ENCODE data around the gene QSER1. TPM values are rescaled to one million over a fixed set of nuclear protein-coding genes. Genes with fewer than 3 reads are reported as not detected.
"Not testable (repeated sequence)": the region's sequence is repeated elsewhere in the genome, so short reads cannot be mapped to it uniquely, and the experiment has no call there.

QSER1 gene
- total and polyA plus RNA-seq, 2 experiments from 2014 or later: 3.7 to 27.1 TPM

GRCh38 chr11:32858731-32859130 is 33.9 kb upstream of the QSER1 start:
- 89% methylated on average over 1 of the region's 1 CpG for WGBS (ENCODE audit: low lambda C conversion rate, missing lambda C conversion rate)
- no peaks in the 10 kb centered on the region for H4K20me1 ChIP-seq (ENCODE audit: insufficient read depth, poor library complexity, severe bottlenecking)
- no peaks in the 10 kb centered on the region for H3K27me3 ChIP-seq
- no peaks in the 10 kb centered on the region for H3K36me3 ChIP-seq (replicated peaks; ENCODE audit: insufficient read depth, low read depth)
- no peak overlapping the region for H2AFZ ChIP-seq
- H3K4me2 ChIP-seq: no peak overlapping the region
- H3K9me2 ChIP-seq (replicated peaks; ENCODE audit: insufficient read depth): no peaks in the 10 kb centered on the region
- no peak overlapping the region for H3K4me3 ChIP-seq
- no peaks in the 10 kb centered on the region for H3K79me2 ChIP-seq
- no peaks in the 10 kb centered on the region for H3K4me1 ChIP-seq (ENCODE audit: insufficient read depth)
- DNase-seq (ENCODE audit: low spot score): no peak
- TF ChIP-seq CTCF (IDR thresholded peaks at IDR 0.05; ENCODE audit: poor library complexity) (no peak), EZH2 (IDR thresholded peaks at IDR 0.05; ENCODE audit: borderline replicate concordance) (no peak), EZH2phosphoT487 (IDR thresholded peaks at IDR 0.05; ENCODE audit: low read depth, severe bottlenecking, unreplicated experiment) (no peak)
- no peaks in the 10 kb centered on the region for H3K9me3 ChIP-seq (ENCODE audit: low read depth)
- H3K27ac ChIP-seq: no peak overlapping the region

GRCh38 chr11:32861850-32862577 is 30.6 kb upstream of the QSER1 start:
- WGBS (ENCODE audit: low lambda C conversion rate, missing lambda C conversion rate): 81% methylated on average over 3 of the region's 3 CpGs
- H2AFZ ChIP-seq: no peak overlapping the region
- no peaks in the 10 kb centered on the region for H3K36me3 ChIP-seq (replicated peaks; ENCODE audit: insufficient read depth, low read depth)
- H3K9me3 ChIP-seq (ENCODE audit: low read depth): no peaks in the 10 kb centered on the region
- H3K79me2 ChIP-seq: no peaks in the 10 kb centered on the region
- no peak overlapping the region for H3K4me3 ChIP-seq
- no peaks in the 10 kb centered on the region for H3K9me2 ChIP-seq (replicated peaks; ENCODE audit: insufficient read depth)
- no peak for DNase-seq (ENCODE audit: low spot score)
- no peak overlapping the region for H3K27ac ChIP-seq
- H3K4me1 ChIP-seq (ENCODE audit: insufficient read depth): no peaks in the 10 kb centered on the region
- H3K4me2 ChIP-seq: no peak overlapping the region
- H4K20me1 ChIP-seq (ENCODE audit: insufficient read depth, poor library complexity, severe bottlenecking): no peaks in the 10 kb centered on the region
- no peaks in the 10 kb centered on the region for H3K27me3 ChIP-seq
- TF ChIP-seq EZH2phosphoT487 (IDR thresholded peaks at IDR 0.05; ENCODE audit: low read depth, severe bottlenecking, unreplicated experiment) (no peak), CTCF (IDR thresholded peaks at IDR 0.05; ENCODE audit: poor library complexity) (no peak), EZH2 (IDR thresholded peaks at IDR 0.05; ENCODE audit: borderline replicate concordance) (no peak)

- Histone ChIP-seq H3K4me2 (no peak overlapping the region), H3K27ac (no peak overlapping the region), H3K9me2 (replicated peaks; ENCODE audit: insufficient read depth) (no peaks in the 10 kb centered on the region), H3K9me3 (ENCODE audit: low read depth) (no peaks in the 10 kb centered on the region), H2AFZ (no peak overlapping the region), H3K4me1 (ENCODE audit: insufficient read depth) (no peaks in the 10 kb centered on the region), H4K20me1 (ENCODE audit: insufficient read depth, poor library complexity, severe bottlenecking) (no peaks in the 10 kb centered on the region), H3K27me3 (no peaks in the 10 kb centered on the region), H3K4me3 (no peak overlapping the region), H3K79me2 (no peaks in the 10 kb centered on the region), H3K36me3 (replicated peaks; ENCODE audit: insufficient read depth, low read depth) (no peaks in the 10 kb centered on the region)
- DNase-seq (ENCODE audit: low spot score): no peak
- TF ChIP-seq EZH2phosphoT487 (IDR thresholded peaks at IDR 0.05; ENCODE audit: low read depth, severe bottlenecking, unreplicated experiment) (no peak), CTCF (IDR thresholded peaks at IDR 0.05; ENCODE audit: poor library complexity) (no peak), EZH2 (IDR thresholded peaks at IDR 0.05; ENCODE audit: borderline replicate concordance) (no peak)
These were observed 28.1 kb upstream of the QSER1 start for GRCh38 chr11:32864555-32864954.

GRCh38 chr11:32868752-32869151 is 23.9 kb upstream of the QSER1 start:
- H3K27me3 ChIP-seq; H3K4me1 ChIP-seq (ENCODE audit: insufficient read depth); H3K4me2 ChIP-seq; H4K20me1 ChIP-seq (ENCODE audit: insufficient read depth, poor library complexity, severe bottlenecking); DNase-seq (ENCODE audit: low spot score); H2AFZ ChIP-seq; H3K36me3 ChIP-seq (replicated peaks; ENCODE audit: insufficient read depth, low read depth); H3K79me2 ChIP-seq; H3K4me3 ChIP-seq; H3K9me3 ChIP-seq (ENCODE audit: low read depth); H3K27ac ChIP-seq; H3K9me2 ChIP-seq (replicated peaks; ENCODE audit: insufficient read depth): not testable (repeated sequence)
- WGBS (ENCODE audit: low lambda C conversion rate, missing lambda C conversion rate): 72% methylated on average over 4 of the region's 4 CpGs
